Urinary bladder (tissue), 4 donors: ENCODE measurements around the gene HSPB6. TPM values are rescaled to one million over a fixed set of nuclear protein-coding genes. Genes with fewer than 3 reads are reported as not detected.

Source experiments
- DNase-seq: peaks from one replicate; pipeline ENCODE4 v3.0.0-alpha.2; 2015; ENCODE audit errors: extremely low spot score
- H3K27ac ChIP-seq: one replicate; pipeline ENCODE4 v1.5.1; 2013; ENCODE audit warnings: low read depth, mild to moderate bottlenecking, moderate library complexity
- H3K36me3 ChIP-seq: one replicate; pipeline ENCODE4 v1.6.1; 2013; ENCODE audit warnings: mild to moderate bottlenecking, moderate library complexity; ENCODE audit not compliant: insufficient read depth
- H3K4me1 ChIP-seq: one replicate; pipeline ENCODE4 v1.6.1; 2013; ENCODE audit warnings: mild to moderate bottlenecking, moderate library complexity; ENCODE audit not compliant: insufficient read depth
- H3K4me3 ChIP-seq: one replicate; pipeline ENCODE4 v1.5.1; 2013; ENCODE audit warnings: low read depth, low read length
- WGBS: extraction: QIAGEN DNeasy Blood & Tissue Kit; methylation state at CpG from one replicate; pipeline ENCODE4 v1.1.7; 2013; 5-methylcytosine and 5-hydroxymethylcytosine counted together
- polyA plus RNA-seq: library from polyadenylated mRNA; stranded (reverse); fragments of 200-250 nt; gene quantifications from one replicate; pipeline ENCODE4 v1.2.3, GENCODE V29; 2013
- total RNA-seq: library from RNA; depleted of rRNA; stranded (reverse); fragments of >200 nt; gene quantifications from one replicate; pipeline ENCODE4 v1.2.3, GENCODE V29; 2014
- donor health status: healthy with polysubstance abuse.
- donor health status: healthy.

Gene HSPB6
- total and polyA plus RNA-seq, 2 donors: 25.4 to 657 TPM

DNA sequence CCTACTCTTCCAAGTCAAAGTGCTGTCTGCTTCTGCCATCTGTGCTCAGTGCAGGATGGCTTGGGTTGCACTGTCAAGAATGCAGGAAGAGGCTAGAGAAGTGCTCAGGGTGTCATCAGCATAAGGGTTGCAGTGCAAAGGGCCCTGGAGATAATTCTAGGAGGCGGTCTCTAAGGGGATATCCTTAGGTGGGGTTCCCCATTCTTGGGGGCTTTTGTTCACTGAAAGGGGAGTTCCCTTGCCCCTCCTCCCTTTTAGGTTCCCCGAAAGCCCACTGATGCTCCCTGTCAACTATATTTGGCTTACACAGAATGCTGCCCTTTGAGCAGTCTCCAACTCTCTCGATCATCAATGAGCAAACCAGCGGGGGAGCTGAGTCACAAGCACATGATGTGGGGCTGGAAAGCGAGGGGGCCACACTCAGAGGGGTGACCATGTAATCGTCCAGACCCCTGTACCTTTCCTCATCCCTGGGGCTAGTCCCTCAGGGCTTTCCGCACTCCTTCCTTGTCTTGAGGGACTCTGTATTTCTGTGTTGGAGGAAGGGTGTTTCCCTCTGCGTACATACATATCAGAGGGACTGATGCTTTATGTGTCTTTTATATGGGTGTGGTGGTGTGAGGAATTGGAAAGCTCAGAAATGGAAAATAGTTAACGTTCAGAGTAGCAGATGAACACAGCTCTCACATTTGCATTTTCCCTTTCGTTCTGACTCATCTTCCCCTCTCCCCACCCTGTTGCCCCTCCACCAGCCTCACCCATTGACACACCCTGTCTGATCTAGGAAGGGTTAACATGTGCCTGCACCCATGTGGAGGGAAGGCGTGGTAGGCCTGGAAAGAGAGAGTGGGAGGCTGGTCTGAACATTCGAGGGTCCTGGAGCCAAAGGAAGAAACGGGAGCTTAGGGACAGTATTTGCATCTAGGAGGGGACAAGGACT lies 45.8 kb downstream of the HSPB6 start:
- Histone ChIP-seq H3K36me3 (no peaks in the 10 kb centered on the region), H3K4me1 (no peaks in the 10 kb centered on the region), H3K27ac (no peak overlapping the region), H3K4me3 (no peak overlapping the region)
- DNase-seq: no peak
- WGBS: 70% methylated on average over 13 of the region's 13 CpGs

DNA sequence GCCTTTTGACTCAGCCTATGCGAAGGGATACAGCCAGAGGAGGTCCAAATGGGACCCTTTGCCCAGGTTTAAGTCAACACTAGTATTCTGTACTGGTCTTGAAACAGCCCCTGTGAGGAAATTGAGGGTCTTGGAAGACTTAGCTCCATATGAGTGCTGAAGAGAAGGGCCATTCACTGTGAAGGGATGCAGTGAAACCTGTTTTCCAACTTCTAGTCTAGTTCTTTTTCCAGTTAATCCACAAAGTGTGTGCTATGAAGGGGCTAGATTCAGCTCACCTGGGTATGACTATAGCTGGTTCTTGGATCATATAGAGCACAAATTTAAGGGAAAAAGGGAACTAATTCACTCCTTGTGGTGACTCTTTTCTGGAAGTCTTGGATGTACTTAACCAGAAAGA lies 48.4 kb downstream of the HSPB6 start:
- no peak overlapping the region for H3K4me3 ChIP-seq
- DNase-seq: no peak
- WGBS: 90% methylated on average over 1 of the region's 1 CpG
- no peaks in the 10 kb centered on the region for H3K4me1 ChIP-seq
- H3K36me3 ChIP-seq: no peaks in the 10 kb centered on the region
- H3K27ac ChIP-seq: no peak overlapping the region

Other genes starting within 250 kb of the HSPB6 start
- gene DMKN, start 243.4 kb downstream of the HSPB6 start, total RNA-seq: 10.7 TPM
- gene DMKN, start 243.4 kb downstream of the HSPB6 start, polyA plus RNA-seq: 17.5 TPM
- gene SBSN, start 228.7 kb downstream of the HSPB6 start, total RNA-seq: not detected
- gene SBSN, start 228.7 kb downstream of the HSPB6 start, polyA plus RNA-seq: 0.15 TPM
- gene GAPDHS, start 223.6 kb downstream of the HSPB6 start, total RNA-seq: not detected
- not detected for gene GAPDHS, start 223.6 kb downstream of the HSPB6 start, polyA plus RNA-seq
- 57.0 TPM for gene TMEM147, start 211.4 kb downstream of the HSPB6 start, total RNA-seq
- 141 TPM for gene TMEM147, start 211.4 kb downstream of the HSPB6 start, polyA plus RNA-seq
- gene ATP4A, start 193.4 kb downstream of the HSPB6 start, total RNA-seq: not detected
- gene ATP4A, start 193.4 kb downstream of the HSPB6 start, polyA plus RNA-seq: not detected
- not detected for gene PMIS2, start 170.9 kb downstream of the HSPB6 start, total RNA-seq
- gene PMIS2, start 170.9 kb downstream of the HSPB6 start, polyA plus RNA-seq: not detected
- gene HAUS5, start 144.3 kb downstream of the HSPB6 start, total RNA-seq: 6.3 TPM
- gene HAUS5, start 144.3 kb downstream of the HSPB6 start, polyA plus RNA-seq: 8.8 TPM
- gene RBM42, start 128.0 kb downstream of the HSPB6 start, total RNA-seq: 14.8 TPM
- 89.5 TPM for gene RBM42, start 128.0 kb downstream of the HSPB6 start, polyA plus RNA-seq
- gene ETV2, start 115.3 kb downstream of the HSPB6 start, total RNA-seq: 0.32 TPM
- 1.7 TPM for gene ETV2, start 115.3 kb downstream of the HSPB6 start, polyA plus RNA-seq
- 192 TPM for gene COX6B1, start 108.7 kb downstream of the HSPB6 start, total RNA-seq
- 592 TPM for gene COX6B1, start 108.7 kb downstream of the HSPB6 start, polyA plus RNA-seq
- 89.8 TPM for gene UPK1A, start 90.5 kb downstream of the HSPB6 start, total RNA-seq
- 81.8 TPM for gene UPK1A, start 90.5 kb downstream of the HSPB6 start, polyA plus RNA-seq
- gene ZBTB32, start 52.5 kb downstream of the HSPB6 start, total RNA-seq: not detected
- gene ZBTB32, start 52.5 kb downstream of the HSPB6 start, polyA plus RNA-seq: 0.09 TPM
- gene KMT2B, start 39.0 kb downstream of the HSPB6 start, total RNA-seq: 7.1 TPM
- gene KMT2B, start 39.0 kb downstream of the HSPB6 start, polyA plus RNA-seq: 25.9 TPM
- 0.53 TPM for gene IGFLR1, start 14.6 kb downstream of the HSPB6 start, total RNA-seq
- gene IGFLR1, start 14.6 kb downstream of the HSPB6 start, polyA plus RNA-seq: 21.2 TPM
- 9.6 TPM for gene U2AF1L4, start 11.6 kb downstream of the HSPB6 start, total RNA-seq
- gene U2AF1L4, start 11.6 kb downstream of the HSPB6 start, polyA plus RNA-seq: 25.3 TPM
- 13.7 TPM for gene PSENEN, start 11.4 kb downstream of the HSPB6 start, total RNA-seq
- 49.2 TPM for gene PSENEN, start 11.4 kb downstream of the HSPB6 start, polyA plus RNA-seq
- 5.4 TPM for gene LIN37, start 8.5 kb downstream of the HSPB6 start, total RNA-seq
- 18.8 TPM for gene LIN37, start 8.5 kb downstream of the HSPB6 start, polyA plus RNA-seq
- 6.8 TPM for gene PROSER3, start 1.1 kb upstream of the HSPB6 start, total RNA-seq
- gene PROSER3, start 1.1 kb upstream of the HSPB6 start, polyA plus RNA-seq: 12.2 TPM
- 17.4 TPM for gene ARHGAP33, start 18.5 kb upstream of the HSPB6 start, total RNA-seq
- gene ARHGAP33, start 18.5 kb upstream of the HSPB6 start, polyA plus RNA-seq: 10.2 TPM
- not detected for gene PRODH2, start 55.8 kb upstream of the HSPB6 start, total RNA-seq
- gene PRODH2, start 55.8 kb upstream of the HSPB6 start, polyA plus RNA-seq: 0.18 TPM
- 0.05 TPM for gene NPHS1, start 95.5 kb upstream of the HSPB6 start, total RNA-seq
- not detected for gene NPHS1, start 95.5 kb upstream of the HSPB6 start, polyA plus RNA-seq
- gene KIRREL2, start 99.9 kb upstream of the HSPB6 start, total RNA-seq: not detected
- not detected for gene KIRREL2, start 99.9 kb upstream of the HSPB6 start, polyA plus RNA-seq
- 3.0 TPM for gene APLP1, start 111.5 kb upstream of the HSPB6 start, total RNA-seq
- 5.8 TPM for gene APLP1, start 111.5 kb upstream of the HSPB6 start, polyA plus RNA-seq
- 6.1 TPM for gene NFKBID, start 143.5 kb upstream of the HSPB6 start, total RNA-seq
- gene NFKBID, start 143.5 kb upstream of the HSPB6 start, polyA plus RNA-seq: 4.2 TPM
- gene HCST, start 145.5 kb upstream of the HSPB6 start, total RNA-seq: 6.7 TPM
- 17.3 TPM for gene HCST, start 145.5 kb upstream of the HSPB6 start, polyA plus RNA-seq
- gene TYROBP, start 151.3 kb upstream of the HSPB6 start, total RNA-seq: 5.1 TPM
- gene TYROBP, start 151.3 kb upstream of the HSPB6 start, polyA plus RNA-seq: 113 TPM
- 1.9 TPM for gene LRFN3, start 179.3 kb upstream of the HSPB6 start, total RNA-seq
- gene LRFN3, start 179.3 kb upstream of the HSPB6 start, polyA plus RNA-seq: 17.2 TPM
- 10.9 TPM for gene SDHAF1, start 238.2 kb upstream of the HSPB6 start, total RNA-seq
- gene SDHAF1, start 238.2 kb upstream of the HSPB6 start, polyA plus RNA-seq: 37.6 TPM